ENCODE data around the gene OTUD7B.
A peak's percentile ranks its signal among the peaks of the same experiment; 100 is the strongest.
"Not testable (repeated sequence)": the region's sequence is repeated elsewhere in the genome, so short reads cannot be mapped to it uniquely, and the experiment has no call there.

OTUD7B gene

DNA sequence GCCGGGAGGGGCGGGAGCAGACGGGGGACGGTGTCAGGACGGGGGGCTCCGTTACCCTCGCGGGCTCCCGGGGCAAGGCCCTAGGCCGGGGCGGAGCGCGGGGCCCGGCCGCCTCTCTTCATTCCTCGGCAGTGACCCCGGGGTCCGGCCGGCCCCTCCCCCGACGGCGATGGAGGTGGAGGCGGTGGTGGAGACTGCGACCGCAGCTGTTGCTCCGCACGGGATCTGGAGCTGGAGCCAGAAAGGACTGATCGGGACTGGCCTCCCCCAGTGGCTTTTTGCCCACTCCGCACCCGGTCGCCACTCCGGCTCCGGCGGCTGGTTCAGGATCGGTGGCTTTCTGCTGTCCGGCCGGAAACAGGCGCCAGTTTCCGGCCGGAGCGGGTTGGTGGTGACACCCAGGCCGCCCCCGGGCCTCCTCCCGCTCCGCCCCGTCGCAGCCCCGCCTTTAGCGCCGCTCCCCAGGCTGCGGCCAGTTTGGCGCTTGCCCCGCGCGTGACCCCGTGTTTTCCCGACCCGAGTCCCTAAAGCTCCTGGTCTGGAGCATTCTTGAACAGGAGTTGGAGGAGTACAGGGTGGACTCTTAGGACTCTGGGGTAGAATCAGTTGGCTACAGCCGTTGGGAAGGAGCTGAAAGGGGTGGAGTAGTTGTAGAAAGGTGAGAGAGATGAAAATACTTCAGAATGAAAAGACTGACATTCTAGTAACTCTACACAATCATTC lies at the start of gene OTUD7B:
Gene OTUD7B (minus strand): TSS at position 334 of the 723 bp plus-strand sequence. CDS start 33,216 bp downstream, outside the sequence.
- DNase-seq (ENCODE audit: low read depth) = peak; percentile 88

- no peak for DNase-seq (ENCODE audit: low read depth)
Measured at GRCh38 chr1:150060260-150060659, 49.7 kb upstream of the OTUD7B start.

DNA sequence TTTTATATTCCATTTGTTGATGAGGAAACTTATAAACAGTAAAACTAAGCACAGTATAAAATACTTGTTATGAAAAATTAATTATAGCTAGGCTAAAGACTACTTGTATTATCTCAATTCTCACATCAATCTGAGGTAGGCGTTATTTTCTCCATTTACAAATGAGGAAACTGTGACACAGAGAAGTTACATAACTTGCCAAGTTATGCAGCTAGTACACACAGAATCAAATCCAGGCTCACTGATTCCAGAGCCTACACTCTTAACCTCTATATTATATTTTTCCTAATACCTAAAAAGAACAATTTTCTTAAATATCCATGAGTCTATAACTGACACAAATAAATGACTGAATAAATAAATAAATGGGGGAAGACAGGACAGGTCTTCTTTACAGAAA lies 45.9 kb upstream of the OTUD7B start:
- DNase-seq (ENCODE audit: low read depth) = no peak

DNA sequence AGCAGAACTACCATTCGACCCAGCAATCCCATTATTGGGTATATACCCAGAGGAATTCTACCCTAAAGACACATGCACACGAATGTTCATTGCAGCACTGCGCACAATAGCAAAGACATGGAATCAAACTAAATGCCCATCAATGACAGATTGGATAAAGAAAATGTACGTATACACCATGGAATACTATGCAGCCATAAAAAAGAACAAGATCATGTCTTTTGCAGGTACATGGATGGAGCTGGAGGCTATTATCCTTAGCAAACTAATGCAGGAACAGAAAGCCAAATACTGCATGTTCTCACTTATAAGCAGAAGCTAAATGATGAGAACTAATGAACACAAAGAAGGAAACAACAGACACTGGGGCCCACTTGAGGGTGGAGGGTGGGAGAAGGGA lies 45.0 kb upstream of the OTUD7B start:
- not testable (repeated sequence) for DNase-seq (ENCODE audit: low read depth)

DNA sequence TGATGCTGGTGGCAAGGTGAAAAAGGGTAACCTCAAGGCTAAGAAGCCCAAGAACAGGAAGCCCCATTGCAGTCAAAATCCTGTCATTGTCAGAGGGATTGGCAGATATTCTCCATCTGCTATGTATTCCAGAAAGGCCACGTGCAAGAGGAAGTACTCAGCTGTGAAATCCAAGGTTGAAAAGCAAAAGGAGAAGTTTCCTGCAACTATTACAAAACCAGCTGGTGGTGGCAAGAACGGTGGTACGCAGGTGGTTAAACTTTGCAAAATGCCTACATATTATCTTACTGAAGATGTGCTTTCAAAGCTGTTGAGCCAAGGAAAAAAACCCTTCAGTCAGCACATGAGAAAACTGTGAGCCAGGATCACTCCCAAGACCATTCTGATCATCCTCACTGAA lies 43.4 kb upstream of the OTUD7B start:
- DNase-seq (ENCODE audit: low read depth) = no peak

DNA sequence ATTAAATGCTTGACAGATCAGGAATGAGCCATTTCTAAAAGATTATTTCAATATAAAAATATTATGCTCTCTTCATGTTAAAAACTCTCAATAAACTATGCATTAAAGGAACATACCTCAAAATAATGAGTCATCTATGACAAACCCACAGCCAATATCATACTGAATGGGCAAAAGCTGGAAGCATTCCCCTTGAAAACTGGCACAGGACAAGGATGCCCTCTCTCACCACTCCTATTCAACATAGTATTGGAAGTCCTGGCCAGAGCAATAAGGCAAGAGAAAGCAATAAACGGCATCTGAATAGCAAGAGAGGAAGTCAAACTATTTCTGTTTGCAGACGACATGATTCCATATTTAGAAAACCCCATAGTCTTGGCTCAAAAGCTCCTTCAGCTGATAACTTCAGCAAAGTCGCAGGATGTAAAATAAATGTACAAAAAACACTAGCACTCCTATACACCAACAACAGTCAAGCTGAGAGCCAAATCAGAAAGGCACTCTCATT lies 41.4 kb upstream of the OTUD7B start:
- not testable (repeated sequence) for DNase-seq (ENCODE audit: low read depth)

- no peak for DNase-seq (ENCODE audit: low read depth)
Measured at GRCh38 chr1:150051089-150051373, 40.5 kb upstream of the OTUD7B start.

DNA sequence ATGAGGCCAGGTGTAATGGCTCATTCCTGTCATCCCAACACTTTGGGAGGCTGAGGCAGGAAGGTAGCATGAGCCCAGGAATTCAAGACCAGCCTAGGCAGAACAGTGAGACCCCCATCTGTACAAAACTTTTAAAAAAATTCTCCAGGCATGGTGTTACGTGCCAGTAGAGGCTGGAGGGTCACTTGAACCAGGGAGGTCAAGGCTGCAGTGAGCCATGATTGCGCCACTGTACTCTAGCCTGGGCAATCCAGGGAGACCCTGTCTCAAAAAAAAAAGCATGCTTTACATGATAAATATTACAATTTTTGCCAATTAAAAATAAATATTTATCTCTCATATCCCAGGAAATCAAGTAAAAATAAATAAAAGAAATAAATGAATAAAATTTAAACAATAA lies 39.4 kb upstream of the OTUD7B start:
- DNase-seq (ENCODE audit: low read depth) = no peak

DNA sequence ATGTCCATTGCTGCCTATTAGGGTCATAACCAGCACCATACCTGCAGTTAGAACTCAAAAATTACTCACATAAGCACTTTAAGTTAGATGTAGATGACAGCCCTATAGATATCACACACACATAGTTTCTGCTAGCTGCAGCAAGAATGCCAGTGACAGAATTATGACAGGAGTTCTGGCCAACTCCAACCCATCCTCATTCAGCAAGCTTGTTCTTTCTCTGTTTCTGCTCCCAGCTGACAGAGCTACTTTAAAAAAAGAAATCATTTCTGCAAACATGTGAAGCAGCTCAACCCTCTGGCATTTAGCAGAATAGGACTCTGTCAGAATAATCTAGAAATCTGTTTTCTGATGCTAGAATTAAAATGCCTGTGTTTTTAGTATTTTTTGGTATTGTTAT lies 23.8 kb upstream of the OTUD7B start:
- no peak for DNase-seq (ENCODE audit: low read depth)

- no peak for DNase-seq (ENCODE audit: low read depth)
Measured at GRCh38 chr1:150028322-150028721, 17.8 kb upstream of the OTUD7B start.

DNA sequence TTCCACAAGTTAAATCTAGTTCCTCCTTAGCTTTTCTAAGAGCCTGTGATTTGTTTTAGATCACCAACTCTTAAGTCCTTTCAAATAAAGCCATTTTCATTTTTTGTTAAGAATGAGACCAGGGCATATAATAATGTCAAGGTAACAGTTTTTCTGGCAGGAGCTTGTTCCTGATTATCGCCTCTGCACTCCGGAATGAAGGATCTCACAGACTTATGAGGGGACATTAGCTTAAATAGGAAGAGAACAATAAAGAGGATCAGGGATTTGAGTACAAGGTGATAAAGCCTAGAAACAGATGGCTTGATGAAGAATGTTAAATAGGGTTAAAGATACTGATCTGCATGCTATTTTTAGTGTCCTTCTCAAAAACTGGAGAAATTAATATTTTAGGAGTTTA lies 13.6 kb upstream of the OTUD7B start:
- no peak for DNase-seq (ENCODE audit: low read depth)

- no peak for DNase-seq (ENCODE audit: low read depth)
Measured at GRCh38 chr1:150022357-150022756, 11.8 kb upstream of the OTUD7B start.

- no peak for DNase-seq (ENCODE audit: low read depth)
Measured at GRCh38 chr1:150021191-150021694, 10.7 kb upstream of the OTUD7B start.

- no peak for DNase-seq (ENCODE audit: low read depth)
Measured at GRCh38 chr1:150020711-150021110, 10.2 kb upstream of the OTUD7B start.

DNA sequence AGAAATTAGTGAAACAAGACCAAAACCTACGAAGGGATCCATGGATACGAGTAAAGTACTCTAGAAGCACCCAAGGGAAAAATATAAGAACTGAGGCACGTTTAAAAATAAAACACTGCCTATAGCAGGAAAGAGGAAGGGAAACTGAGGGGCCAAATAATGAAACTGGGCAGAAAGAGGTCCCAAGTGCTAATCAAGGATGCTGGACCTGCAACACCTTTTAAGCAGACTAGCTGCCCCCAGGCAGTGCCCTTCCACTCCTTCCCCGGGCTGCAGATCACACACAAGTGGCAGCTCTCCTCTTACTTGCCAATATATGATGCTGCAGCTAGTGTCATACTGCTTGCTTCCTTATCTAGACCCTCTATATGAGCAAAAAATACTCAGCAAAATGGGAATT lies 7.6 kb upstream of the OTUD7B start:
- DNase-seq (ENCODE audit: low read depth) = no peak

DNA sequence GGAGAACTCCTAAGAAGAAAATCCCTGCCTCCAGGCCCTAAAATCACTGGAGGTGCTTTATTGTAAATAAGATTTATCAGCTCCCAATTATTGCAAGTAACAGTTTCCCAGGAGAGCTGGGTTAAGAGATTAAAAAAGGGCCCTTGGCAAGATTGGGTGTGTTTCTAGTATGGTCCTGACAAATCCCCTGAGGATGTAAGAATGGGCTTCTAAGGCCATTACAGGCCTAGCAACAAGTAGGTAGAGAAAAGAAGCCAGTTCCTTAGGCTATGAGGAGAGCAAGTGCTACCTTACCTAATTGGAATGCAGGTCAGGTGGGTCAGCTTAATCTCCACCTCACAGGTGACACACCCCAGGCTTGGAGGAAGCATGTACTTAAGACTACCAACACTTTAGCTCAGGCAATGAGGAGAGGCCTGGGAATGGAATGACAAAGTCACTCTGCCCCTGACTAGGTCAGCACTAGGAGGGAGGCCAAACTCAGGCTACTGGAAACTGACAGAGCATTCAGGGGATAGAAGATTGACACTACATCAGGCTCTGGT lies 6.8 kb upstream of the OTUD7B start:
- no peak for DNase-seq (ENCODE audit: low read depth)

DNA sequence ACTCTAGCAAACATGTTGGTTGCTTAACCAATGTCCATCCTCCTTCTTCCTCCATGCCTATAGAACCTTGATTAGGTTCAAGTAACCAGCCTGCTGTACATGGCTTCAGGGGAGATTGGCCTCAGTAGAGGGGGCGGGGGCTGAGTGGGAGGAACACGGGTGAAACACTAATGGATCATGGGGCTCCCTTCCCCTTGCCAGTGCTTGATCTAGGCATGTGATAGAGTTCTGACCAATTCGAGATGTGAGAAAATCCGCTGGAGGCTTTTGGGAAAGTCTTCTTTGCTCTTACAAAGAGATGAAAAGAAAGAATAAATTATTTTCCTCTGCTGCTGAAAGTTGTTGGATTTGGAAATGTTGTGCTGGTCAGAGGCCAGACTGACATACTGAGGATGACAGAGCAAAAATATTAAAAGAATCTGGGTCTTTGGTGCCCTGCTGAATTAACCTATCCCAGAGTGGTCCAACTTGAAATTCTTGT lies 5.2 kb upstream of the OTUD7B start:
- no peak for DNase-seq (ENCODE audit: low read depth)

GRCh38 chr1:150012611-150013010 lies 2.1 kb upstream of the OTUD7B start:
- no peak for DNase-seq (ENCODE audit: low read depth)

GRCh38 chr1:150009604-150010392 lies 728 bp downstream of the OTUD7B start:
- peak; percentile 75 for DNase-seq (ENCODE audit: low read depth)

DNA sequence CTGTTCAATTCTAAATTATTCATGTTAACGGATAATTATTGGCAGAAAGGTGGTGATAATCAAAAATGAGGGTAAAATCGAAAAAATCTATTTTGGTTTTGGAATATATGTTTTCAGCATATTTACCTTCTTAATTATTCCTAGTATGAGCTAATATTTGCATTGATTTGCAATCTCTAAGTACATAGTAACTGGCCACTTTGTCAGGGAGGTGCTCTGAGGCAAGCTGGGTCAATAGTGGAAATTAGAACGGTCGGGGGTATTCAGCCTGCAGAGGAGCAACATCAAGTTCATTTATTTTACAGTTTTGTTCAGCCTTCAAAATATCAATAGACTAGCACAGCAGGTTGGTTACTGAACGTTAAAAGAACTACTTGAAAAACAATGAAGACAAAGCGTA lies 1.8 kb downstream of the OTUD7B start:
- DNase-seq (ENCODE audit: low read depth) = no peak

- no peak for DNase-seq (ENCODE audit: low read depth)
Measured at GRCh38 chr1:150006881-150007421, 3.6 kb downstream of the OTUD7B start.

- DNase-seq (ENCODE audit: low read depth) = no peak
Measured at GRCh38 chr1:150005606-150006005, 4.9 kb downstream of the OTUD7B start.

DNA sequence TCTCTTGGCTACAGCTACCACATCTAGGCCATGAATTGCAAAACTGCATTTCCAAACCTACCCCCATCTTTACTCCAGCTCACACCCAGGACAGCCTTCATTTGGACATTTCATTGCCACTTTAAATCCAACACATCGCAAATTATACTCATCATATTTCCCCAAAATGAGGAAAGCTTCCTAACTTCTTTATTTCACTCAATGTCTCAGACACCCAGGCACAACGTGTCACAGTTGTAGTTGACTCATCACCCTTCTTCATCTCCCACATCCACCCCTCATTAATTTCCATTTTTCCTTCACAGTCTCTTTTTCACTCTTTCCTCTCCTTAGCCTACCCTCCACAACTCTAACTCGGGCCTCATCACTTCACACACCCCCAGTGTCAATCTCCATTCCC lies 6.7 kb downstream of the OTUD7B start:
- DNase-seq (ENCODE audit: low read depth) = no peak

Data from fibroblast of gingiva (primary cell).